Lower leg skin (tissue), 4 donors: ENCODE results near the gene ZMYND15. TPM values are rescaled to one million over a fixed set of nuclear protein-coding genes. Genes with fewer than 3 reads are reported as not detected.
"Not testable (repeated sequence)": the region's sequence is repeated elsewhere in the genome, so short reads cannot be mapped to it uniquely, and the experiment has no call there.

Experiments used
- DNase-seq, 2 donors: peaks; one replicate each; pipeline ENCODE4 v3.0.0-alpha.2; 2019; ENCODE audit warnings: low spot score in 2 of 2
- H3K4me3 ChIP-seq: fragments of 200-600 bp; sonication (generic); 2 replicates; pipeline ENCODE4 v1.5.1; 2017; ENCODE audit warnings: mild to moderate bottlenecking, low read depth; ENCODE audit not compliant: poor library complexity, severe bottlenecking
- CTCF ChIP-seq, 3 donors: fragments of 450-650 bp; IDR thresholded peaks; one replicate each; pipeline ENCODE4 v1.5.1; 2016; ENCODE audit warnings: antibody characterized with exemption in 3 of 3, mild to moderate bottlenecking in 3 of 3, moderate library complexity in 2 of 3
- POLR2A ChIP-seq, 2 donors: fragments of 450-650 bp; IDR thresholded peaks; one replicate each; pipeline ENCODE4 v1.6.1; 2016 to 2017; ENCODE audit warnings: antibody characterized with exemption in 2 of 2, mild to moderate bottlenecking in 1 of 2, moderate library complexity in 1 of 2
- WGBS, 2 donors: methylation state at CpG; one replicate each; pipeline ENCODE4 v1.1.5; 2018; 5-methylcytosine and 5-hydroxymethylcytosine counted together
- intact Hi-C: fragments of 100-400 bp; cut with DNase I; formaldehyde crosslinking; loops from one replicate; pipeline ENCODE4 v1.15.0; 2023; ENCODE audit warnings: low total_unique reads
- total RNA-seq, 4 donors: library from RNA; depleted of rRNA; stranded (reverse); fragments of >200 nt; gene quantifications; one replicate each; pipeline ENCODE4 v1.1.0, GENCODE V29; 2016

Gene ZMYND15
- total RNA-seq, 4 donors from 2014 or later: 0.46 to 1.7 (median 1.2) TPM; not detected in 1

- 68 to 80% methylated on average over 1 of the region's 1 CpG for WGBS, 2 donors
- intact Hi-C loops: no loop called here
- H3K4me3 ChIP-seq: no peak overlapping the region
- no peak for DNase-seq
- TF ChIP-seq CTCF (IDR thresholded peaks at IDR 0.05) (no peak), POLR2A (IDR thresholded peaks at IDR 0.05) (no peak)
These were observed 38.5 kb upstream of the ZMYND15 start for GRCh38 chr17:4701116-4701515.

- DNase-seq: no peak
- intact Hi-C loops: no loop called here
- H3K4me3 ChIP-seq: peak overlapping the region; percentile 85
- no peak for TF ChIP-seq CTCF (IDR thresholded peaks at IDR 0.05)
- no peak for TF ChIP-seq POLR2A (IDR thresholded peaks at IDR 0.05)
- 4 to 10% methylated on average over 15 of the region's 15 CpGs for WGBS, 2 donors
These were observed 36.3 kb upstream of the ZMYND15 start for GRCh38 chr17:4703330-4703691.

DNA sequence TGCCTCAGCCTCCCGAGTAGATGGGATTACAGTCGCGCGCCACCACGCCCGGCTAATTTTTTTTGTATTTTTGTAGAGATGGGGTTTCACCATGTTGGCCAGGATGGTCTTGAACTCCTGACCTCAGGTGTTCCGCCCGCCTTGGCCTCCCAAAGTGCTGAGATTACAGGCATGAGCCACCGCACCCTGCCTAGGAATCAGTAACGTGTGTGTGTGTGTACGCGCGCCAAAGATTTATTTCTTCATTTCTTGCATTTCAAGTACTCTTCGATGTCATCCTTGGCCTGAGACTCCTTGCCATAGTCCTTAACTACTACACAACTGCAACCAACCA lies 35.1 kb upstream of the ZMYND15 start:
- H3K4me3 ChIP-seq: peak overlapping the region; percentile 85
- DNase-seq, intact Hi-C loops: not testable (repeated sequence)
- 43 to 49% methylated on average over 14 of the region's 14 CpGs for WGBS, 2 donors

- WGBS, 2 donors: 96% methylated on average over 15 of the region's 15 CpGs
- intact Hi-C loops: no loop called here
- no peak for DNase-seq
- no peak for TF ChIP-seq CTCF (IDR thresholded peaks at IDR 0.05)
- TF ChIP-seq POLR2A (IDR thresholded peaks at IDR 0.05): no peak
- H3K4me3 ChIP-seq: no peak overlapping the region
These were observed 34.6 kb upstream of the ZMYND15 start for GRCh38 chr17:4704991-4705390.

DNA sequence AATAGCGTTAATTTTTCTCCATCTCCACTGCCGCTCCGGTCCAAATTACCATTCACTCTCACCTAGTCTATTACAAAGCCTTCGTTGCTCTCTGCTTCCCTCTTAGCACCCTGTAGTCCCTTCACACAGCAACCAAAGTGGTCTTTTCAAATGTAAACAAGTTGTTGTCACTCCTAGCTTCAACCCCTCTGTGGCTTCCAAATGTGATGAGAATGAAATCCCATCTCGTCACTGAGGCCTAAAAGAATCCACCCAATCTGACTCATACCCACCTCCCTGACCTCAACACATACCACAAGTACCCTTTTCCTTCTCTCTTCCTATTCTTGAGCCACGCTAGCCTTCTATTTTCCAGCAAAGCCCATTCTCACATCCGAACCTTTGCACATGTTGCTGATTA lies 33.5 kb upstream of the ZMYND15 start:
- no peak overlapping the region for H3K4me3 ChIP-seq
- intact Hi-C loops: no loop called here
- DNase-seq: no peak
- WGBS, 2 donors: 80 to 82% methylated on average over 7 of the region's 7 CpGs
- TF ChIP-seq POLR2A (IDR thresholded peaks at IDR 0.05): no peak
- TF ChIP-seq CTCF (IDR thresholded peaks at IDR 0.05): no peak

- TF ChIP-seq POLR2A (IDR thresholded peaks at IDR 0.05): no peak
- TF ChIP-seq CTCF (IDR thresholded peaks at IDR 0.05): no peak
- no peak for DNase-seq
- intact Hi-C loops: no loop called here
- WGBS, 2 donors: 73 to 76% methylated on average over 7 to 8 of the region's 8 CpGs
- H3K4me3 ChIP-seq: no peak overlapping the region
These were observed 31.2 kb upstream of the ZMYND15 start for GRCh38 chr17:4708436-4708835.
